ENCODE measurements around the gene MUC16.

MUC16 gene

DNA sequence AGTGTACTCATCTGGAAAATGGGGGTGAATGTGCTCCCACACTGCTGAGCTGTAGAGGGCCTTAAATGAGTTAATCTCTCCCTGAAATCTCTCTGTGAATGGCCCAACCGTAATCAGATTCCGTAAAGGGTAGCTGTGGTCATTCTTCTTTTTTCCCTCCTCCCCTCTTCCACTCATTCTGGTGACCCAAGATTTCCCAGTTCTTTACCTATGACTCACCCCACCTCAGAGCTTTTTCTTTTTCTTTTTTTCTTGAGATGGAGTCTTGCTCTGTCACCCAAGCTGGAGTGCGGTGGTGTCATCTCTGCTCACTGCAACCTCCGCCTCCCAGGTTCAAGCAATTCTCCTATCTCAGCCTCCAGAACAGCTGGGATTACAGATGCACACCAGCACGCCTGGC is 33.3 kb upstream of the MUC16 start:
- Histone ChIP-seq H3K4me3 (ENCODE audit: low read depth in 1 of 2, low read length in 2 of 2) (no peak overlapping the region), H3K27ac (ENCODE audit: low read depth, low read length) (no peak overlapping the region), H3K36me3 (ENCODE audit: control insufficient read depth in 1 of 2, insufficient read depth in 2 of 2, low read length in 2 of 2) (no peaks in the 10 kb centered on the region), H3K27me3 (ENCODE audit: control insufficient read depth in 1 of 2, insufficient read depth in 2 of 2, low read length in 2 of 2) (no peaks in the 10 kb centered on the region), H3K4me1 (ENCODE audit: control insufficient read depth in 1 of 2, insufficient read depth in 2 of 2, low read length in 2 of 2) (no peaks in the 10 kb centered on the region), H3K9ac (ENCODE audit: low read depth in 1 of 2, low read length in 2 of 2) (no peak overlapping the region), H3K9me3 (ENCODE audit: control insufficient read depth in 1 of 2, low read length in 2 of 2) (no peaks in the 10 kb centered on the region)

GRCh38 chr19:9041023-9041422 is 30.8 kb upstream of the MUC16 start:
- Histone ChIP-seq H3K27ac (ENCODE audit: low read depth, low read length) (no peak overlapping the region), H3K4me3 (ENCODE audit: low read depth in 1 of 2, low read length in 2 of 2) (no peak overlapping the region), H3K9ac (ENCODE audit: low read depth in 1 of 2, low read length in 2 of 2) (no peak overlapping the region), H3K9me3 (ENCODE audit: control insufficient read depth in 1 of 2, low read length in 2 of 2) (no peaks in the 10 kb centered on the region), H3K27me3 (ENCODE audit: control insufficient read depth in 1 of 2, insufficient read depth in 2 of 2, low read length in 2 of 2) (no peaks in the 10 kb centered on the region), H3K36me3 (ENCODE audit: control insufficient read depth in 1 of 2, insufficient read depth in 2 of 2, low read length in 2 of 2) (no peaks in the 10 kb centered on the region), H3K4me1 (ENCODE audit: control insufficient read depth in 1 of 2, insufficient read depth in 2 of 2, low read length in 2 of 2) (no peaks in the 10 kb centered on the region)

GRCh38 chr19:9040131-9040530 is 29.9 kb upstream of the MUC16 start:
- Histone ChIP-seq H3K4me1 (ENCODE audit: control insufficient read depth in 1 of 2, insufficient read depth in 2 of 2, low read length in 2 of 2) (no peaks in the 10 kb centered on the region), H3K4me3 (ENCODE audit: low read depth in 1 of 2, low read length in 2 of 2) (no peak overlapping the region), H3K9ac (ENCODE audit: low read depth in 1 of 2, low read length in 2 of 2) (no peak overlapping the region), H3K9me3 (ENCODE audit: control insufficient read depth in 1 of 2, low read length in 2 of 2) (no peaks in the 10 kb centered on the region), H3K27me3 (ENCODE audit: control insufficient read depth in 1 of 2, insufficient read depth in 2 of 2, low read length in 2 of 2) (no peaks in the 10 kb centered on the region), H3K27ac (ENCODE audit: low read depth, low read length) (no peak overlapping the region), H3K36me3 (ENCODE audit: control insufficient read depth in 1 of 2, insufficient read depth in 2 of 2, low read length in 2 of 2) (no peaks in the 10 kb centered on the region)

DNA sequence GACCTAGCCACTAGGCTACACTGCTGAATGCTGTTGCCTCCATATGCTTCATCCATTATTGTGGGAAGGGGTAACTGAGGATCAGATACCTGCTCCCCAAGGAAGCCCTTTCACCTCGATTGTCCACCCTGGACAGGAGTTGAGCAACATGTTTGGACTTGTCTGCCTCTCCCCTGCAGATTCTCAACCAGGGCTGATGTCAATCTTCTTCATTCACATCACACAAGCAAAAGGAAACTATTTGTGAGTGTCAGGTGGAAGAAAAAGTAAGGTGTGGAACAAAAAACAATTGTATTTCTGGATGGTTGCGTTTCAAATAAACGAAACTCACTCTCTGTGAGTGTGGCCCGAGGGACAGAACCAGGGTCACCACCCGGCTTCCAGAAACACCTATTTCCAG is 29.5 kb upstream of the MUC16 start:
- no peak overlapping the region for H3K4me3 ChIP-seq (ENCODE audit: low read depth in 1 of 2, low read length in 2 of 2)
- no peaks in the 10 kb centered on the region for H3K36me3 ChIP-seq (ENCODE audit: control insufficient read depth in 1 of 2, insufficient read depth in 2 of 2, low read length in 2 of 2)
- no peaks in the 10 kb centered on the region for H3K4me1 ChIP-seq (ENCODE audit: control insufficient read depth in 1 of 2, insufficient read depth in 2 of 2, low read length in 2 of 2)
- no peaks in the 10 kb centered on the region for H3K27me3 ChIP-seq (ENCODE audit: control insufficient read depth in 1 of 2, insufficient read depth in 2 of 2, low read length in 2 of 2)
- no peak overlapping the region for H3K9ac ChIP-seq (ENCODE audit: low read depth in 1 of 2, low read length in 2 of 2)
- no peaks in the 10 kb centered on the region for H3K9me3 ChIP-seq (ENCODE audit: control insufficient read depth in 1 of 2, low read length in 2 of 2)
- H3K27ac ChIP-seq (ENCODE audit: low read depth, low read length), result no peak overlapping the region

GRCh38 chr19:9037400-9038062 is 27.3 kb upstream of the MUC16 start:
- Histone ChIP-seq H3K4me3 (ENCODE audit: low read depth in 1 of 2, low read length in 2 of 2) (no peak overlapping the region), H3K4me1 (ENCODE audit: control insufficient read depth in 1 of 2, insufficient read depth in 2 of 2, low read length in 2 of 2) (no peaks in the 10 kb centered on the region), H3K9me3 (ENCODE audit: control insufficient read depth in 1 of 2, low read length in 2 of 2) (no peaks in the 10 kb centered on the region), H3K9ac (ENCODE audit: low read depth in 1 of 2, low read length in 2 of 2) (no peak overlapping the region), H3K27me3 (ENCODE audit: control insufficient read depth in 1 of 2, insufficient read depth in 2 of 2, low read length in 2 of 2) (no peaks in the 10 kb centered on the region), H3K36me3 (ENCODE audit: control insufficient read depth in 1 of 2, insufficient read depth in 2 of 2, low read length in 2 of 2) (no peaks in the 10 kb centered on the region), H3K27ac (ENCODE audit: low read depth, low read length) (no peak overlapping the region)

DNA sequence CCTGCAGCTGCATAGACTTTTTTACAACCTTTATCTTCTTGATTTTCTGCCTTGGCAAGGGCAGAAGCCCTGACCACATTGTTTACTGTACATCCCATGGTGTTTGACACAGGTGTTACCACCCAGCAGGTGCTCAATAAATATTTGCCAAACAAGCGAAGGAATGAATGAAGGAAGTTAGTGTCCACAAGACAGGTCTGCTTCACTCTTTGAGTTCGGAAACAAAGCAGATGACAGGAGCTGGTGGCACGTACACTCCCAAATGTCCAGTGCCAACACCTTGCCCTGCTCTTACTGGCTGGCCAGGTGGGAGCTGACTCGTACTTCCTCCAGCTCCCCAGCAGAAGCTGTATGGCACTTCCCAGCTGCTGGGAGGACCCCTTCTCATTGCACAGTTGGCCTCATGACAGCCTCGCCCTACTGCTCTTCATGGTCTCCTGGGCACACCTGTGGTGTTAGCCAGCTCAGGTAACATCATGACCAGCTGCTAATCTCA is 22.0 kb upstream of the MUC16 start:
- H3K27me3 ChIP-seq (ENCODE audit: control insufficient read depth in 1 of 2, insufficient read depth in 2 of 2, low read length in 2 of 2), result no peaks in the 10 kb centered on the region
- H3K9me3 ChIP-seq (ENCODE audit: control insufficient read depth in 1 of 2, low read length in 2 of 2), result no peaks in the 10 kb centered on the region
- H3K36me3 ChIP-seq (ENCODE audit: control insufficient read depth in 1 of 2, insufficient read depth in 2 of 2, low read length in 2 of 2), result no peaks in the 10 kb centered on the region
- no peak overlapping the region for H3K4me3 ChIP-seq (ENCODE audit: low read depth in 1 of 2, low read length in 2 of 2)
- H3K4me1 ChIP-seq (ENCODE audit: control insufficient read depth in 1 of 2, insufficient read depth in 2 of 2, low read length in 2 of 2), result no peaks in the 10 kb centered on the region
- no peak overlapping the region for H3K27ac ChIP-seq (ENCODE audit: low read depth, low read length)
- no peak overlapping the region for H3K9ac ChIP-seq (ENCODE audit: low read depth in 1 of 2, low read length in 2 of 2)

DNA sequence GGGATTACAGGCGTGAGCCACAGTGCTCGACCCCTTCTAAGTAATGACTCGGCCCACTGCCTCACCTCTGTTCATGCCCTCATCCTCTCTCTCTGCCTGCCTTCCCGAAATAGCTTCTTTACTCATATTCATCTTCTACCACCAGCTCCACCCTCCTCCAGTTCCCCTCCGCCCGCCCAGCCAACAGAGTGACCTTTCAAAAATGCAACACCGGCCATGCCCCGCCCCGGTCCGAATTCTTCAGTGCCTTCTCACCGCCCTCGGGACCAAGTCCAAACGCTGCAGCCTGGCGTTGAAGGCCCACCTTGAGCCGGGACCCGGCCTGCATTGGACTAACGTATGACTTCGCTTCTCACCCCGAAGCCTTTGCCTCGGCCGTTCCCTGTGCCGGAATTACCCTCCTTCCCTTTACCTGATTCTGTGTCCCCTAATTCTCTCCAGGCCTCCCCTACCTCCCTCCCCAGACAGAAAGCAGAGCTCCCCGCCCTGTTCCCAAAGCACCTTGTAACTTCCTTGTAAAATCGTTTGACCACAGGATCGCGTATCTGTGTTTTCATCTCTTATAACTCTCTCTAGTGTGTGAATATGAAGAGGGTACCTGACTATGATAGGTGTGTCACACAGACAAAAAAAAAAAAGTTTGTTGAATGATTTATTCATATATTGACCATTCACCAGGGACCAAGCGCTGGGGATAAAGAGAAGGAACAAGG is 8.1 kb upstream of the MUC16 start:
- no peaks in the 10 kb centered on the region for H3K4me1 ChIP-seq (ENCODE audit: control insufficient read depth in 1 of 2, insufficient read depth in 2 of 2, low read length in 2 of 2)
- H3K9ac ChIP-seq (ENCODE audit: low read depth in 1 of 2, low read length in 2 of 2), result no peak overlapping the region
- no peaks in the 10 kb centered on the region for H3K36me3 ChIP-seq (ENCODE audit: control insufficient read depth in 1 of 2, insufficient read depth in 2 of 2, low read length in 2 of 2)
- no peak overlapping the region for H3K27ac ChIP-seq (ENCODE audit: low read depth, low read length)
- no peak overlapping the region for H3K4me3 ChIP-seq (ENCODE audit: low read depth in 1 of 2, low read length in 2 of 2)
- H3K27me3 ChIP-seq (ENCODE audit: control insufficient read depth in 1 of 2, insufficient read depth in 2 of 2, low read length in 2 of 2), result no peaks in the 10 kb centered on the region
- no peaks in the 10 kb centered on the region for H3K9me3 ChIP-seq (ENCODE audit: control insufficient read depth in 1 of 2, low read length in 2 of 2)

- no peaks in the 10 kb centered on the region for H3K4me1 ChIP-seq (ENCODE audit: control insufficient read depth in 1 of 2, insufficient read depth in 2 of 2, low read length in 2 of 2)
- no peak overlapping the region for H3K9ac ChIP-seq (ENCODE audit: low read depth in 1 of 2, low read length in 2 of 2)
- H3K4me3 ChIP-seq (ENCODE audit: low read depth in 1 of 2, low read length in 2 of 2), result no peak overlapping the region
These were observed 4.6 kb upstream of the MUC16 start for GRCh38 chr19:9014803-9015202.

DNA sequence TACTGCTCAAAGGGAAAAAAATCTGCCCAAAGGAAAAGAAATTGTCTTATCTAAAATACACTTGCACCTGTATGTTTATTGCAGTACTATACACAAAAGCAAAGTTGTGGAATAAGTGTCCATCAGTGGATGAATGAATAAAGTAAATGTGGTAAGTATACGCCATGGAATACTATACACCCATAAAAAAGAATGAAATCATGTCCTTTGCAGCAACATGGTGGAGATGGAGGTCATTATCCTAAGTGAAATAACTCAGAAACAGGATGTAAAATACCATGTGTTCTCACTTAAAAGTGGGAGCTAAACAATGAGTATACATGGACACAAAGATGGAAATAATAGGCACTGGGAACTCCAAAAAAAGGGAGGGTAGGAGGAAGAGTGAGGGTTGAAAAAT is 3.8 kb upstream of the MUC16 start:
- Histone ChIP-seq H3K36me3 (ENCODE audit: control insufficient read depth in 1 of 2, insufficient read depth in 2 of 2, low read length in 2 of 2) (no peaks in the 10 kb centered on the region), H3K4me1 (ENCODE audit: control insufficient read depth in 1 of 2, insufficient read depth in 2 of 2, low read length in 2 of 2) (no peaks in the 10 kb centered on the region), H3K27ac (ENCODE audit: low read depth, low read length) (no peak overlapping the region), H3K27me3 (ENCODE audit: control insufficient read depth in 1 of 2, insufficient read depth in 2 of 2, low read length in 2 of 2) (no peaks in the 10 kb centered on the region), H3K9me3 (ENCODE audit: control insufficient read depth in 1 of 2, low read length in 2 of 2) (no peaks in the 10 kb centered on the region), H3K9ac (ENCODE audit: low read depth in 1 of 2, low read length in 2 of 2) (no peak overlapping the region), H3K4me3 (ENCODE audit: low read depth in 1 of 2, low read length in 2 of 2) (no peak overlapping the region)

More at GRCh38 chr19:9014803-9015202, 4.6 kb upstream of the MUC16 start:
- H3K36me3 ChIP-seq (ENCODE audit: control insufficient read depth in 1 of 2, insufficient read depth in 2 of 2, low read length in 2 of 2), result no peaks in the 10 kb centered on the region
- H3K9me3 ChIP-seq (ENCODE audit: control insufficient read depth in 1 of 2, low read length in 2 of 2), result no peaks in the 10 kb centered on the region
- no peak overlapping the region for H3K27ac ChIP-seq (ENCODE audit: low read depth, low read length)
- H3K27me3 ChIP-seq (ENCODE audit: control insufficient read depth in 1 of 2, insufficient read depth in 2 of 2, low read length in 2 of 2), result no peaks in the 10 kb centered on the region

DNA sequence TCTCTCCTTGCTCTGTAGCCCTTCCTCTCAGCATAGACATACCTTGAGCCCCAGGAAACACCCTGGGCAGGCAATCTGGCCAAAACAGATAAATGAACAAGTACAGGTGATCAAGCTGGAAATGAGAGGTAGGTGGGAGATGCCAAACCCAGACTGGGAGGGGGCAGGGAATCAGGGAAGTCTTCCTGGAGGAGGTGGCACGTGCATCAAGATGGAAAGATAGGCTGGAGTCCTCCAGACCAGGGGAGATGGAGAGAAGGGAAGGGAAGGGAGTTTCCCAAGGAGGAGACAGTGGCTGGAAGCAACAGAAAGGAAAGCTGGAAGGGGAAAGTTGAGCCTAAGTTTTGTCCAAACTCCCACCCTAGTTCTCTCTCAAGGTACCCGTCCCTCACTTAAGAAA is 1.7 kb upstream of the MUC16 start:
- Histone ChIP-seq H3K4me3 (ENCODE audit: low read depth in 1 of 2, low read length in 2 of 2) (no peak overlapping the region), H3K27ac (ENCODE audit: low read depth, low read length) (no peak overlapping the region), H3K36me3 (ENCODE audit: control insufficient read depth in 1 of 2, insufficient read depth in 2 of 2, low read length in 2 of 2) (no peaks in the 10 kb centered on the region), H3K9ac (ENCODE audit: low read depth in 1 of 2, low read length in 2 of 2) (no peak overlapping the region), H3K9me3 (ENCODE audit: control insufficient read depth in 1 of 2, low read length in 2 of 2) (no peaks in the 10 kb centered on the region), H3K4me1 (ENCODE audit: control insufficient read depth in 1 of 2, insufficient read depth in 2 of 2, low read length in 2 of 2) (no peaks in the 10 kb centered on the region), H3K27me3 (ENCODE audit: control insufficient read depth in 1 of 2, insufficient read depth in 2 of 2, low read length in 2 of 2) (no peaks in the 10 kb centered on the region)
